BJ (cell line): ENCODE data around the gene CMTR2. TPM values are rescaled to one million over a fixed set of nuclear protein-coding genes. Genes with fewer than 3 reads are reported as not detected.

Experiments
- CTCF ChIA-PET: fragments of 350-600 bp; formaldehyde crosslinking; extraction: SDS; loops from one replicate; lab custom pipeline; 2021; ENCODE audit warnings: antibody characterized with exemption, inconsistent platforms; lab: Yijun Ruan, JAX
- POLR2A ChIA-PET: fragments of 300-600 bp; sonication (Branson Sonifier 250); formaldehyde crosslinking; extraction: SDS; loops from one replicate; lab custom pipeline; 2021; ENCODE audit warnings: antibody characterized with exemption; lab: Charles Lee
- DNase-seq: peaks from one replicate; pipeline ENCODE4 v3.0.0-alpha.2; 2011; ENCODE audit warnings: low read depth
- H3K27me3 ChIP-seq: 2 replicates; pipeline ENCODE4 v1.6.0; 2011; ENCODE audit warnings: low read length; ENCODE audit not compliant: control insufficient read depth, insufficient read depth
- H3K36me3 ChIP-seq: 2 replicates; pipeline ENCODE4 v1.5.1; 2011; ENCODE audit warnings: low read length; ENCODE audit not compliant: control insufficient read depth, insufficient read depth
- H3K4me3 ChIP-seq: 2 replicates; pipeline ENCODE4 v1.5.1; 2011; ENCODE audit warnings: low read depth, mild to moderate bottlenecking, control low read depth, low read length
- polyA plus RNA-seq: library from polyadenylated mRNA; depleted of rRNA; stranded (reverse); fragments of >200 nt; gene quantifications from 2 replicates; pipeline ENCODE4 v1.2.3, GENCODE V29; 2011
- TF ChIP-seq, protein P1 (sequence below): IDR thresholded peaks from 2 replicates; pipeline ENCODE4 v1.5.1; 2011; ENCODE audit warnings: low read depth, mild to moderate bottlenecking, control low read depth, inconsistent platforms, low read length, moderate library complexity; ENCODE audit not compliant: insufficient read depth

CMTR2 gene
- polyA plus RNA-seq, 1 experiment, result 10.2 TPM

DNA sequence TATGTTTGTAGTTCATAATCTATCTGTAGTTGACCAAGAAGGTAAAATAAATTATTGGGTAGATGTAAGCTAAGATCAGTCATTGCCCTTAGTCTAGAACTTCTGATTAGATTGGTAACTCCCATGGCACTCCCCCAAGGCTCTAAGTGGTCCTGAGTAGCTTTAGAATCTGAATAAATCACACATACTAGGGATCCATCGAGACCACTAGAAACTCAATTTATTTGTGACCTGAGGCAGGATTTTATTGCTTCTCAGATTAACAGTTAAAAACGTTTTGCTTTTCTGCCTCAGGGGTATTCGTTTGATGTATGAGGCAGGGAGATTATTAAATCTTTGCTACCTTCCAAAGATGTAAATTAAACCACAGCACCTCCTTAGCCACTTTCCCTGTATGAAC is 24.9 kb downstream of the CMTR2 start:
- peaks cover 2% of the 10 kb centered on the region; the same call in 1 of the 2 replicates for H3K27me3 ChIP-seq
- TF ChIP-seq, protein P1, sequence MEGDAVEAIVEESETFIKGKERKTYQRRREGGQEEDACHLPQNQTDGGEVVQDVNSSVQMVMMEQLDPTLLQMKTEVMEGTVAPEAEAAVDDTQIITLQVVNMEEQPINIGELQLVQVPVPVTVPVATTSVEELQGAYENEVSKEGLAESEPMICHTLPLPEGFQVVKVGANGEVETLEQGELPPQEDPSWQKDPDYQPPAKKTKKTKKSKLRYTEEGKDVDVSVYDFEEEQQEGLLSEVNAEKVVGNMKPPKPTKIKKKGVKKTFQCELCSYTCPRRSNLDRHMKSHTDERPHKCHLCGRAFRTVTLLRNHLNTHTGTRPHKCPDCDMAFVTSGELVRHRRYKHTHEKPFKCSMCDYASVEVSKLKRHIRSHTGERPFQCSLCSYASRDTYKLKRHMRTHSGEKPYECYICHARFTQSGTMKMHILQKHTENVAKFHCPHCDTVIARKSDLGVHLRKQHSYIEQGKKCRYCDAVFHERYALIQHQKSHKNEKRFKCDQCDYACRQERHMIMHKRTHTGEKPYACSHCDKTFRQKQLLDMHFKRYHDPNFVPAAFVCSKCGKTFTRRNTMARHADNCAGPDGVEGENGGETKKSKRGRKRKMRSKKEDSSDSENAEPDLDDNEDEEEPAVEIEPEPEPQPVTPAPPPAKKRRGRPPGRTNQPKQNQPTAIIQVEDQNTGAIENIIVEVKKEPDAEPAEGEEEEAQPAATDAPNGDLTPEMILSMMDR, result no peak
- DNase-seq, result no peak
- H3K36me3 ChIP-seq, result no peaks in the 10 kb centered on the region
- ChIA-PET POLR2A (no interaction called here), CTCF (no interaction called here)
- H3K4me3 ChIP-seq, result no peak overlapping the region

DNA sequence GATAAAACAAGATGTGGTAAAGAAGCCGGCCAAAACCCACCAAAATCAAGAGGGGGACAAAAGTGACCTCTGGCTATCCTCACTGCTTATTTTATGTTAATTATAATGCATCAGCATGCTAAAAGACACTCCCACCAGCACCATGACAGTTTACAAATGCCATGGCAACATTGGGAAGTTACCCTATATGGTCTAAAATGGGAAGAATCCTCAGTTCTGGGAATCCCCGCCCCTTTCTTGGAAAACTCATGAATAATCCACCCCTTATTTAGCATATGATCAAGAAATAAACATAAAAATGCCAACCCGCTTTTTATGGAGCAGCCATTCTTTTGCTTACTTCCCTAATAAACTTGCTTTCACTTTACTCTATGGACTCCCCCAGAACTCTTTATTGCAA is 25.6 kb downstream of the CMTR2 start:
- peaks cover 2% of the 10 kb centered on the region; the same call in 1 of the 2 replicates for H3K27me3 ChIP-seq
- no peaks in the 10 kb centered on the region for H3K36me3 ChIP-seq
- CTCF ChIA-PET, result no interaction called here
- no peak overlapping the region for H3K4me3 ChIP-seq
- TF ChIP-seq, protein P1, result no peak
- POLR2A ChIA-PET, result no interaction called here
- no peak for DNase-seq

DNA sequence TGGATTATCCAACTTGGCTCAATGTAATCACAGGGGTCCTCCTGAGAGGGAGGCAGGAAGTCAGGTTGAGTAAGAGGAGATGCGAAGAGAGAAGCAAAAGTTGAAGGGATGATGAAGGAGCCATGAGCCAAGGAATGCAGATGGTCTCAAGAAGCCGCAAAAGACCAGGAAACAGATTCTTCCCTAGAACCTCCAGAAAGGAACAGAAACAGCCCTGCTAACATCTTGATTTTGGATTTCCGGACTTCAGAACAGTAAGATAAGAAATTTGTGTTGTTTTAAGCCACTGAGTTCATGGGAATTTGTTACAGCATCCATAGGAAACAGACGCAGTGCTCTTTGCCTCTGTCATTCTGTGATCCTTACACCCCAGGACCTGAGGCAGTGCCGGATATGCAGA is 26.8 kb downstream of the CMTR2 start:
- TF ChIP-seq, protein P1, result no peak
- Histone ChIP-seq H3K36me3 (no peaks in the 10 kb centered on the region), H3K4me3 (no peak overlapping the region), H3K27me3 (peaks cover 2% of the 10 kb centered on the region; the same call in 1 of the 2 replicates)
- POLR2A ChIA-PET, result no interaction called here
- CTCF ChIA-PET, result no interaction called here
- no peak for DNase-seq

DNA sequence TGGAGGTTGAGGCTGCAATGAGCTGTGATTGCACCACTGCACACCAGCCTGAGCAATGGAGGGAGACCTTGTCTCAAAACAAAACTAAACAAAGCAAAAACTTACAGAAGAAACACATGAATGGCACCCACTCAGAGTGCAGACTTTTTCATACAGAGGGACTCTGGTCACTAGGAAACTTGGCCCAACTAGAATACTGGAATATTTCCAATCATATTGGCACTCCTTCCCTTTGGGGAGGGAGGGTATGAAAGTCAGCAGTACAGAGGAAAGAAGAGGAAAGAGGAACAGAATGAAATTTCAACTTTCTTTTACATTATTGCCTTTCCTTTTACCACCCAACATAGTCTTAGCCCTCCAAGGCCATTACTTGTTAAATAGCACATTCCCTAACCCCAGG is 28.2 kb downstream of the CMTR2 start:
- ChIA-PET CTCF (no interaction called here), POLR2A (no interaction called here)
- DNase-seq, result no peak
- Histone ChIP-seq H3K4me3 (no peak overlapping the region), H3K36me3 (no peaks in the 10 kb centered on the region), H3K27me3 (peaks cover 2% of the 10 kb centered on the region; the same call in 1 of the 2 replicates)
- TF ChIP-seq, protein P1, result no peak

DNA sequence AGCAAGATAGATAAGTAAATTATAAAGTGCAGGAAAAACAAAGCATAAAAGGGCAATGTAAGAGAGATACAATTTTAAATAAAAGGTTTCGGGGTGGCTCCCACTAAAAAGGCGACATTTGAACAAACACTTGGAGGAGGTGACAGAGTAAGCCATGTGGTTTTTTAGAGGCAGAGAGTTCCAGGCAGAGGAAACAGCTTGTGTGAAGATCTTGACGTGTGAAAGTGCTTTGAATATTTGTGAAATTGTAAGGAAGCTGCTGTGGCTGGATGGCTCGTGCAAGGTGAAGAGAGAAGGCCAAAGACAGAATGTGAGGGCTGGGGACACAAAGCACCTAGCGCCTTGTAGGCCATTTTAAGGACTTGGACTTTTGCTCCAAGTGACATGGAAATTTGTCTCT is 30.1 kb downstream of the CMTR2 start:
- CTCF ChIA-PET, result no interaction called here
- TF ChIP-seq, protein P1, result no peak
- POLR2A ChIA-PET, result no interaction called here

More for the DNA sequence above, 30.1 kb downstream of the CMTR2 start:
- no peak overlapping the region for H3K4me3 ChIP-seq
- H3K27me3 ChIP-seq, result peaks cover 2% of the 10 kb centered on the region; the same call in 1 of the 2 replicates
- H3K36me3 ChIP-seq, result no peaks in the 10 kb centered on the region
- DNase-seq, result no peak
